ENCODE data around the gene MCUB.

MCUB gene

GRCh38 chr4:109718759-109719158, 158.7 kb downstream of the MCUB start:
- H3K4me3 ChIP-seq (ENCODE audit: insufficient read depth, low read depth, low read length), result no peak overlapping the region
- no peak overlapping the region for H3K27ac ChIP-seq (ENCODE audit: insufficient read depth, low read depth, low read length, poor library complexity, severe bottlenecking)
- H3K4me1 ChIP-seq (ENCODE audit: control insufficient read depth, insufficient read depth, low read length), result no peaks in the 10 kb centered on the region
- H3K9me3 ChIP-seq (ENCODE audit: control insufficient read depth, low read length), result no peaks in the 10 kb centered on the region
- peaks cover 4% of the 10 kb centered on the region for H3K36me3 ChIP-seq (ENCODE audit: control insufficient read depth, insufficient read depth, low read length)
- no peaks in the 10 kb centered on the region for H3K27me3 ChIP-seq (ENCODE audit: control insufficient read depth, insufficient read depth, low read length, poor library complexity, severe bottlenecking)
- 93 to 100% methylated on average over 1 of the region's 1 CpG for WGBS, 2 experiments

- WGBS, 2 experiments, result 98% methylated on average over 4 of the region's 4 CpGs; no CpG with 5 or more reads in 1 of the 2 experiments
- H3K27me3 ChIP-seq (ENCODE audit: control insufficient read depth, insufficient read depth, low read length, poor library complexity, severe bottlenecking), result no peaks in the 10 kb centered on the region
- no peaks in the 10 kb centered on the region for H3K9me3 ChIP-seq (ENCODE audit: control insufficient read depth, low read length)
- no peaks in the 10 kb centered on the region for H3K4me1 ChIP-seq (ENCODE audit: control insufficient read depth, insufficient read depth, low read length)
- no peak overlapping the region for H3K4me3 ChIP-seq (ENCODE audit: insufficient read depth, low read depth, low read length)
- H3K36me3 ChIP-seq (ENCODE audit: control insufficient read depth, insufficient read depth, low read length), result peaks cover 4% of the 10 kb centered on the region
- H3K27ac ChIP-seq (ENCODE audit: insufficient read depth, low read depth, low read length, poor library complexity, severe bottlenecking), result no peak overlapping the region
Measured at GRCh38 chr4:109719604-109720003, 159.6 kb downstream of the MCUB start.

- Histone ChIP-seq H3K27me3 (ENCODE audit: control insufficient read depth, insufficient read depth, low read length, poor library complexity, severe bottlenecking) (no peaks in the 10 kb centered on the region), H3K36me3 (ENCODE audit: control insufficient read depth, insufficient read depth, low read length) (peaks cover 4% of the 10 kb centered on the region), H3K4me3 (ENCODE audit: insufficient read depth, low read depth, low read length) (no peak overlapping the region), H3K27ac (ENCODE audit: insufficient read depth, low read depth, low read length, poor library complexity, severe bottlenecking) (no peak overlapping the region), H3K4me1 (ENCODE audit: control insufficient read depth, insufficient read depth, low read length) (no peaks in the 10 kb centered on the region), H3K9me3 (ENCODE audit: control insufficient read depth, low read length) (no peaks in the 10 kb centered on the region)
- WGBS, 2 experiments, result 88 to 89% methylated on average over 7 of the region's 7 CpGs
Measured at GRCh38 chr4:109721033-109721432, 161.0 kb downstream of the MCUB start.

GRCh38 chr4:109722357-109722756, 162.3 kb downstream of the MCUB start:
- Histone ChIP-seq H3K9me3 (ENCODE audit: control insufficient read depth, low read length) (no peaks in the 10 kb centered on the region), H3K27me3 (ENCODE audit: control insufficient read depth, insufficient read depth, low read length, poor library complexity, severe bottlenecking) (no peaks in the 10 kb centered on the region), H3K4me1 (ENCODE audit: control insufficient read depth, insufficient read depth, low read length) (no peaks in the 10 kb centered on the region), H3K27ac (ENCODE audit: insufficient read depth, low read depth, low read length, poor library complexity, severe bottlenecking) (no peak overlapping the region), H3K36me3 (ENCODE audit: control insufficient read depth, insufficient read depth, low read length) (no peaks in the 10 kb centered on the region), H3K4me3 (ENCODE audit: insufficient read depth, low read depth, low read length) (no peak overlapping the region)

GRCh38 chr4:109723110-109723509, 163.1 kb downstream of the MCUB start:
- H3K27ac ChIP-seq (ENCODE audit: insufficient read depth, low read depth, low read length, poor library complexity, severe bottlenecking), result no peak overlapping the region
- no peaks in the 10 kb centered on the region for H3K4me1 ChIP-seq (ENCODE audit: control insufficient read depth, insufficient read depth, low read length)
- H3K4me3 ChIP-seq (ENCODE audit: insufficient read depth, low read depth, low read length), result no peak overlapping the region
- no peaks in the 10 kb centered on the region for H3K9me3 ChIP-seq (ENCODE audit: control insufficient read depth, low read length)
- H3K36me3 ChIP-seq (ENCODE audit: control insufficient read depth, insufficient read depth, low read length), result no peaks in the 10 kb centered on the region
- WGBS, 2 experiments, result 94 to 96% methylated on average over 2 of the region's 2 CpGs
- no peaks in the 10 kb centered on the region for H3K27me3 ChIP-seq (ENCODE audit: control insufficient read depth, insufficient read depth, low read length, poor library complexity, severe bottlenecking)

GRCh38 chr4:109728385-109728784, 168.3 kb downstream of the MCUB start:
- WGBS, 2 experiments, result 90 to 93% methylated on average over 6 of the region's 6 CpGs
- H3K4me1 ChIP-seq (ENCODE audit: control insufficient read depth, insufficient read depth, low read length), result peaks cover 6% of the 10 kb centered on the region
- no peaks in the 10 kb centered on the region for H3K9me3 ChIP-seq (ENCODE audit: control insufficient read depth, low read length)
- H3K4me3 ChIP-seq (ENCODE audit: insufficient read depth, low read depth, low read length), result no peak overlapping the region
- H3K27me3 ChIP-seq (ENCODE audit: control insufficient read depth, insufficient read depth, low read length, poor library complexity, severe bottlenecking), result peaks cover 11% of the 10 kb centered on the region
- H3K36me3 ChIP-seq (ENCODE audit: control insufficient read depth, insufficient read depth, low read length), result no peaks in the 10 kb centered on the region
- H3K27ac ChIP-seq (ENCODE audit: insufficient read depth, low read depth, low read length, poor library complexity, severe bottlenecking), result no peak overlapping the region

GRCh38 chr4:109729117-109729717, 169.2 kb downstream of the MCUB start:
- Histone ChIP-seq H3K9me3 (ENCODE audit: control insufficient read depth, low read length) (no peaks in the 10 kb centered on the region), H3K4me1 (ENCODE audit: control insufficient read depth, insufficient read depth, low read length) (peaks cover 6% of the 10 kb centered on the region), H3K36me3 (ENCODE audit: control insufficient read depth, insufficient read depth, low read length) (no peaks in the 10 kb centered on the region), H3K4me3 (ENCODE audit: insufficient read depth, low read depth, low read length) (peak overlapping the region; percentile 71), H3K27me3 (ENCODE audit: control insufficient read depth, insufficient read depth, low read length, poor library complexity, severe bottlenecking) (peaks cover 11% of the 10 kb centered on the region), H3K27ac (ENCODE audit: insufficient read depth, low read depth, low read length, poor library complexity, severe bottlenecking) (no peak overlapping the region)
- 1 to 3% methylated on average over 23 to 25 of the region's 25 CpGs for WGBS, 2 experiments

- WGBS, 2 experiments, result 0 to 1% methylated on average over 83 of the region's 83 CpGs
- Histone ChIP-seq H3K27ac (ENCODE audit: insufficient read depth, low read depth, low read length, poor library complexity, severe bottlenecking) (peak within 1 kb of the TSS; percentile 50), H3K9me3 (ENCODE audit: control insufficient read depth, low read length) (no peaks in the 10 kb centered on the region), H3K36me3 (ENCODE audit: control insufficient read depth, insufficient read depth, low read length) (no peaks in the 10 kb centered on the region), H3K4me3 (ENCODE audit: insufficient read depth, low read depth, low read length) (peak within 1 kb of the TSS; percentile 71), H3K27me3 (ENCODE audit: control insufficient read depth, insufficient read depth, low read length, poor library complexity, severe bottlenecking) (peaks cover 11% of the 10 kb centered on the region), H3K4me1 (ENCODE audit: control insufficient read depth, insufficient read depth, low read length) (peaks cover 6% of the 10 kb centered on the region)
Measured at GRCh38 chr4:109729718-109730618, 169.9 kb downstream of the MCUB start, which contains the start of gene PLA2G12A. Gene PLA2G12A, minus strand, starts transcription at chr4:109730070. Its CDS starts 261 bp downstream, at chr4:109729809.

- H3K36me3 ChIP-seq (ENCODE audit: control insufficient read depth, insufficient read depth, low read length), result no peaks in the 10 kb centered on the region
- H3K9me3 ChIP-seq (ENCODE audit: control insufficient read depth, low read length), result no peaks in the 10 kb centered on the region
- 54 to 62% methylated on average over 16 to 20 of the region's 21 CpGs for WGBS, 2 experiments
- H3K27ac ChIP-seq (ENCODE audit: insufficient read depth, low read depth, low read length, poor library complexity, severe bottlenecking), result no peak overlapping the region
- H3K27me3 ChIP-seq (ENCODE audit: control insufficient read depth, insufficient read depth, low read length, poor library complexity, severe bottlenecking), result peaks cover 11% of the 10 kb centered on the region
- peaks cover 6% of the 10 kb centered on the region for H3K4me1 ChIP-seq (ENCODE audit: control insufficient read depth, insufficient read depth, low read length)
- peak overlapping the region; percentile 71 for H3K4me3 ChIP-seq (ENCODE audit: insufficient read depth, low read depth, low read length)
Measured at GRCh38 chr4:109730619-109731545, 170.8 kb downstream of the MCUB start.
